DMS79 treated with DMSO at 0.1 percent for 48 hours (cell line): ENCODE measurements around the gene CXCL9.
"Not testable (repeated sequence)": the region's sequence is repeated elsewhere in the genome, so short reads cannot be mapped to it uniquely, and the experiment has no call there.

Experiments used
- DNase-seq: peaks from one replicate; lab custom pipeline; 2025; lab: John Stamatoyannopoulos, UW

CXCL9 gene

DNA sequence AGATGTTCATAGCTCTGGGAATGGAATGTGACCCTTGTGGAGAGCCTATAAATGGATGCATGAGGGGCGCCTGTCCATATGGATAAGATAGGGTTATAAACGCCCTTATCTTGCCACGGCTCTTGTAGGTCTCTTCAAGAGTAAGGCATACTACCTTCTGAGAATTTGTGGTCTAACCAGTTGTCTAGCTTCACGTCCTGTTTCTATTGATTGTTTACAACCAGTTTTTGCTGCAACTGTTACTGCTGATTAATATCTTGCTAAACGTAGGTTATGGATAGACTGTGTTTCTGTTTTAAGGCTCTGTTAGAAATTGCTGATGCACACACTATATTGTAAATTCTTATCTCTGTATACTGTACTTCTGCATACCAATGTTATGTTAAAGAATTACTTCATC lies 52.5 kb downstream of the CXCL9 start:
- not testable (repeated sequence) for DNase-seq

DNA sequence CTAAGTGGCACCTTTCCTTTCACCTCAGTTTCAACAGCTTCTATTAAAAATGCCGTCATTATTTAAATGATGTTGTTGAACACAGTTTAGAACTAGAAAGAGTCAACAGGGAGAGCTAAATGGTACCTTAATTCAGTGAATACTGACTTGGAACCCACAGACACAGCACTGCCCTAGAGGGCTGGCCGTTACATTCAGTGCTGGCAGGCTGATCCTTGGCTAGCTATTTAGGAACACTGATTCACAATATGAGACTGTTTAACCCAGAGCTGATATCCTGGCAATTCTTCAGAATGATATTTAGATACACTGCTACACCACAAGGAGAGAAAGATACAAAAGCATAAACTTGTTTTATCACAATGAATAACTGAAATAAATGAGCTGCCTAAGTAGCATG lies 53.8 kb downstream of the CXCL9 start:
- no peak for DNase-seq
